GM12872 (cell line): ENCODE results near the gene DSCAM.

Experiments
- TF ChIP-seq, protein P1 (sequence below): IDR thresholded peaks from 3 replicates; pipeline ENCODE4 v1.5.1; 2011; ENCODE audit warnings: low read depth, mild to moderate bottlenecking, low read length, moderate library complexity; ENCODE audit not compliant: insufficient read depth

DSCAM gene

DNA sequence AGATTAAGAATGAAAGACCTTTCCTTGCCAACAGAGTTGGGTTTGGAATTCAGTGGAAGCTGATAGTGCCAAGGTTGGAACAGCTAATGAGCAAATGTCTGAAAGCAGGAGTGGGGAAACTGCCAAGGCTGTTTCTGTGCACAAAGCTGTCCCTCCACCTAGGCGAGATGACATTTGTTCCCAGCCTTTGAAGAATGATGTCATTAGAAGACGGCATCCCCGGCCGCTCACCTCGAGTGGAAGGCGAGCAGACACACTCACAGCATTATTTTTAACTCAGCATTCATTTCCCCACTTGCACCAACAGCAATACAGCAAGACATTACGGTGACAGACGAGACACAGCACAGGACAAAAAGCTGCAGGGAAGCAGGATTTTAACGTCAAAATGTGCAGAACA lies 515.8 kb downstream of the DSCAM start:
- TF ChIP-seq, protein P1, sequence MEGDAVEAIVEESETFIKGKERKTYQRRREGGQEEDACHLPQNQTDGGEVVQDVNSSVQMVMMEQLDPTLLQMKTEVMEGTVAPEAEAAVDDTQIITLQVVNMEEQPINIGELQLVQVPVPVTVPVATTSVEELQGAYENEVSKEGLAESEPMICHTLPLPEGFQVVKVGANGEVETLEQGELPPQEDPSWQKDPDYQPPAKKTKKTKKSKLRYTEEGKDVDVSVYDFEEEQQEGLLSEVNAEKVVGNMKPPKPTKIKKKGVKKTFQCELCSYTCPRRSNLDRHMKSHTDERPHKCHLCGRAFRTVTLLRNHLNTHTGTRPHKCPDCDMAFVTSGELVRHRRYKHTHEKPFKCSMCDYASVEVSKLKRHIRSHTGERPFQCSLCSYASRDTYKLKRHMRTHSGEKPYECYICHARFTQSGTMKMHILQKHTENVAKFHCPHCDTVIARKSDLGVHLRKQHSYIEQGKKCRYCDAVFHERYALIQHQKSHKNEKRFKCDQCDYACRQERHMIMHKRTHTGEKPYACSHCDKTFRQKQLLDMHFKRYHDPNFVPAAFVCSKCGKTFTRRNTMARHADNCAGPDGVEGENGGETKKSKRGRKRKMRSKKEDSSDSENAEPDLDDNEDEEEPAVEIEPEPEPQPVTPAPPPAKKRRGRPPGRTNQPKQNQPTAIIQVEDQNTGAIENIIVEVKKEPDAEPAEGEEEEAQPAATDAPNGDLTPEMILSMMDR: no peak

DNA sequence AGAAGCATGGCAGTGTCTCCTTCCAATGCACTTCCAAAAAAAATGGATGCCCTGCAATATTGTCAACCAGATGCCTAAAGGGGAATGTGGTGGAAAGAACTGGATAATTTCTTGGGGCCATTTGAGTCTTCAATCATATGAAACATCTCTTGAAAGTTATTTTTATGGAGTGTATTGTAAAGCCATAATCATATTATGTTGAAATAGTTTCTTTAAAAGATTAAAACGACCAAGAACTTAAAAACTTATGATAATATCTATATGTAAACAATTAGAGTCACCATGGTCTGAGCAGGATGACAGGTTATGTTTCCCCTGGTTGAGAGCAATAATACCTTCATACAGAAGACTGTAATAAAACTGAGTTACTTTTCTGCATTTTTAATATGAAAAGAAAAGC lies 522.6 kb downstream of the DSCAM start:
- TF ChIP-seq, protein P1: no peak

DNA sequence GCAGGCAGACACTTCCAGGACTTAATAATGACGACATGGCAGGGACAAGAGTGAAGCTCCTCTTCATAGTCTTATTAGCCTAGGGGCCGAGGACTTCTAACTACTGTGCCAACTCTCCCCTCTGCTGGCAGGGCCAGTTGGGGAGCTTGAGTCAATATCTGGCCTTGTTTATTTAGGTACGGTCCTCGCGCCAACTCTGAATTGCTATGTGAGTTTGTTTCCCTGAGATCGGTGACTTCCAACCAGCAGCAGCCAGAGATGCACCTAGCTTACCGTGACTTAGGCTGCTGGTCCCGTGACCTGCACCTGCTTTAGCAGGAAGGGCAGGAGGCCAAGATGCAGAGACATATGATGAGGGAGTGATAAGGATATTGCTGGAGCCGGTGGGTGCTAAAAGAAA lies 528.6 kb downstream of the DSCAM start:
- TF ChIP-seq, protein P1: no peak

DNA sequence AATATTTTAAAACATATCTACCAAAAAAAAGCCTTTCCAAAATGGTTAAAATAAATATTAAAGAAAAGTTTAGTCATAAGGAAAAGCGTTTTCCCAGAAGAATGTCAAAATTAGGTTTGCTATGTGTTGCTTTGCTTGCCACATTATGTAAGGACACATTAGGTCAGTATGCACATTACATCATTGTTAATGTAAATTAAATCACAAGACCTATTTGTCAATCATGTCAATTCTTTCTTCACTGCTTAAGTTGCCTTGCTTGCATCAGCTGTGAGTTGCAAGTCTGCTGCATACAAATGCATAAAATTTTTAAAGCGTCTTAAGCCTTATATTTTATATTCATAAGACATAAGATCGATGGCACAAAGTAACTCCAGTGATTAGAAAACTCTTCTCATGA lies 530.9 kb downstream of the DSCAM start:
- TF ChIP-seq, protein P1: no peak

DNA sequence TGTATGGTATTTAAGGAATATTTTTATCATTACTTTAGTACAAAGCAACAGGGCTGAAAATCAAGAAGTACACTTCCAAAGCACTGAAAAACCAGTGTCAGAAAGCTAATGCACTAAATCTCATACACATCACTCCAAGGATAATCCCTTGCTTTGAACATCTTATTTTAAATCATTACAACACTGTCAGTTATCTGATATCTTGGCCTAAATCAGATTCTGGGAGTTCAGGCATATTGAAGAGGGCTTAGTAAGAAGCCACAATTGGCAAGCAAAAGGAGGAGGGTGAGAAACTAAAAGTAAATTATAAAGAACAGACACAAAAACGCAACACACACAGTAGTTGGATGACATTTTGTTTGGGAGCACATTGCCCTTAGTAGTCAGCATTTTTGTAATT lies 531.3 kb downstream of the DSCAM start:
- TF ChIP-seq, protein P1: no peak

DNA sequence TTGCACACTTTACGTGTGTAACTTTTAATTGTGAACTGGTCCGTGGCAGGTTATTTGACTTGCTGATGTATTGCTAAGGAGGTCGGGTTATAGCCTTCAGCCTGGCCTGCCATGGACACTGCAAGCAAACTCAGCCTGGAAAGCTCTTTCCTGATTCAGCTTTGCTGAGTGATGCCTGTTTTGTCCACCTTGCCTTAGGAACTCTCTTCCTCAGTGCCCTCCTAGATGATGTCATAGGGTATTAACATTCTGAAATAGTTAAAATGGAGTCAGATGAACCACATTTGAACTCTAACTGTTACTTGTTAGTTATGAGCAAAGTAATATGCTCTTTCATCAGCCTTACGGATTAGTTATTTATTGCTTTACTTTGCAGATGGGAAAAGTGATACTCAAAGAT lies 533.7 kb downstream of the DSCAM start:
- TF ChIP-seq, protein P1: no peak

DNA sequence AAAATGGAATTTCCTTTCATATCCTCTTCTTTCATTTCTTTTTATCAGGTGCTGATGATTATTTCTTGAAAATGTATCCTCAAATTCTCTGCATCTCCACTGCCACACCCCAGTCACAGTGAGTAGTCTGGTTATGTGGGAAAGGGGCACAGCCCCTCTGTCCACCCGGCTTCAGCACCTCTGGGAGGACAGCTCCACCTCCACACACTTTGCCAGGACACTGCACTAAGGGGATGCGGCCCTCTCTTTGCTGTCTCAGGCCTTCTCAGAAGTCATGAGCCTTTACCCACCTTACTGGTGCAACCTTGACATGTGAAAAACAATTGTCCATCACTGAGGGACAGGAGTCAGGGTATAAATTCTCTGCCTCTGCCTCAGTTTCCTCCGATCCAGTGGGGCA lies 546.7 kb downstream of the DSCAM start:
- TF ChIP-seq, protein P1: no peak

DNA sequence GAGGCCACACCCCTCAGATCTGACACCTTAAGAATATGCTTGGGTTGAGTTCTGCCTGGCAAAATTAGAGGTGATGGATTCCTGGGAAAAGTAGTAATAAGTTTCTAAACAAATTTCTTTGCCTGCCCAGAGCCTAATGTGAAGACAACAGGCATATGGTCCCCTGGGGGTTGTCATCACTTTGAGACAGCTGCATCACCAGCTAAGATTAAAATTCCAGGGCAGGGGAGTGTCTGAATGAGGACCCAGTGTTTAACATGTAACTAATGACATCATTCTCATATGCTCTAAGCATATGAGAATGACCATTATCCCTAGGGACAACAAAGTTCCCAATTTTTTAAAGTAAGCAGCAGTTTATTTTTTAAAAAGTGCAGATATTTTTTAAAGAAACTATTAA lies 547.5 kb downstream of the DSCAM start:
- TF ChIP-seq, protein P1: no peak
